Stimulated activated CD4-positive, alpha-beta T cell treated with anti-CD3 and anti-CD28 coated beads, Interleukin-12 subunit alpha, Interleukin-12 subunit beta, amount 100 ng/mL, for 48 hours (primary cell): Measurements from ENCODE around the gene RNF4.
"Not testable (repeated sequence)": the region's sequence is repeated elsewhere in the genome, so short reads cannot be mapped to it uniquely, and the experiment has no call there.

Experiments
- DNase-seq, 3 donors: peaks; one replicate each; pipeline ENCODE4 v3.0.0-alpha.2; 2020; ENCODE audit warnings: low read depth in 2 of 3, low spot score in 1 of 3

The RNF4 gene

GRCh38 chr4:2485956-2486355 is 17.1 kb downstream of the RNF4 start:
- no peak for DNase-seq

- DNase-seq: no peak
These were observed 18.1 kb downstream of the RNF4 start for GRCh38 chr4:2486981-2487380.

DNA sequence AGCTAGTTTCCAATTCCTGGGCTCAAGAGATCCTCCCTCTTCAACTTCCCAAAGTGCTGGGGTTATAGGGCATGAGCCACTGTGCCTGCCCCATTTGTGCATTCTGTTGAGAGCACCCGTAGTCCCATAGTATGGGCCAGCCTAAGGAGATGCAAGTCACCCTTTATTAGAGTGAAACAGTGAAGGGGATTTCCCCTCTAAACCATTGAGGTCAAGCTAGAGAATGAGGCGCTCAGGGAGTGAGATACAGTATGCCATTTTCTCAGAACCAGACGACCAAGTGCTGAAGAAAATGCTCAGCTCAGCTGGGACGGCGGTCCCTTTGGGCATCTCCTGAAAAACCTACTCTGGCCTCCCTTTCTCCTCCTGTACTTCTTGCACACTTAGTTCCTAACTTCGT is 18.7 kb downstream of the RNF4 start:
- no peak for DNase-seq

DNA sequence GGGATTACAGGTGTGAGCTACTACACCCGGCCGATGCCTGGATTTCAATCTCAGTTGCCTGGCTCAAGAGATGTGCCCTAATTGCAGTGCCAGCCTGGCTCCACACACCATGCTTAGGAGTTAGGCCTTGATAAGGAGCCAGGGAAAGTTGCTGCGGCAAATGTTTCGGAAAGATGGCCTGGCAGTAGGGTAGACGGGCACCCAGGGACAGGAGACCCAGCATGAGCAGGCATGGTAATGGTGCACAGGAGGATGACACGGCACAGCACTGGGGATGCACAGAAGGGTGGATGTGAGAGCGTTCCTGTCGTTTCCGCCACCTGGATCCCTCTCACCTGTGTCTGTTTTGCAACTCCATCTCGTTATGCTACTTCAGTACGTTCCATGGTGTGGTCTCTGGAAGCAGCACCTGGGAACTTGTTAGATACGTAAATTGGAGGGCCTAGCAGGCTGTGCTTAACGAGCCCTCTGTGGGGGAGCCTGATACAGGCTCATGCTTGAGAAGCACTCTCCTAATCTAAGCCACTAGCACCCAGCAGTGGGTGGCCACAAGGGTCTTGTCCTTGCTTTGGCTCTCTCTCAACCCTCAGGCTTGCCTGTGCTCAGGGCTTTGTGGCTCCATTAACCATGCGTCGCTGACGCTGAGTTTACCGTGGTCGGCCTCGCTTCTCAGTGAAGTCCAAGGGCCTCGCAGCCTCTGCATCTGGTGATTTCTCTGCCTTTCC is 20.3 kb downstream of the RNF4 start:
- DNase-seq: no peak

DNA sequence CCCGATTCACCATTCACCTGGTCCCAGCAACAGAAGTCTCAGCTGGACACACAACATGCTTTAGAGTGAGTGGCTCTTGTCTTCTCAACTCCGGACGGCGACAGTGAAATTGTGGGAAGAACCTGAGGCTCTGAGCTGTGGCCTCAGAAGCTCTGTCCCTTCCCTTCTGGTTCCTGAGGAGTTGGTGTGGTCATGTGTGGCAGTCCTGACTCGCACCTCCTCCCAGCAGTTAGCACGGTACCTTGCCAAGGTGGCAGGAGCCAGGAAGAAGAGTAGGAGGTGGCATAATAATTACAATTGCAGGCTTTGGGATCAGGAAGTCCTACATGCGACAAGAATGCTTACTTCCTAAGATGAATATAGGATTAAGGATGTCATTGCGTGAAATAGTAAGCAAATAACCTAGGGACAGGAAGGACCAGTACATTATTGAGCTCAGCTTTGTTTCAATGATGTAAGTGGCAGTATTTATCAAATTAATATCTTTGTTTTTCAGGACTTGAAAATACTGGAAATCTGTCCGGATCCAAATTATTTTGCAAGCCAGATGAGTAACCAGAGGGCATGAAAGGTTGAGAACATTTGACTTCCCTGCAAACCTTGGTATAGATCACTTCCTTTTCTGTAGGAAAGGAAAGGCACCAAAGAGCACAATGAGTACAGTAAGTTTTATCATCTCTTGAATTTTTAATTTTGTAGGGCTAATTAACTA is 21.1 kb downstream of the RNF4 start:
- DNase-seq: no peak

GRCh38 chr4:2492970-2493369 is 24.1 kb downstream of the RNF4 start:
- DNase-seq: no peak

DNA sequence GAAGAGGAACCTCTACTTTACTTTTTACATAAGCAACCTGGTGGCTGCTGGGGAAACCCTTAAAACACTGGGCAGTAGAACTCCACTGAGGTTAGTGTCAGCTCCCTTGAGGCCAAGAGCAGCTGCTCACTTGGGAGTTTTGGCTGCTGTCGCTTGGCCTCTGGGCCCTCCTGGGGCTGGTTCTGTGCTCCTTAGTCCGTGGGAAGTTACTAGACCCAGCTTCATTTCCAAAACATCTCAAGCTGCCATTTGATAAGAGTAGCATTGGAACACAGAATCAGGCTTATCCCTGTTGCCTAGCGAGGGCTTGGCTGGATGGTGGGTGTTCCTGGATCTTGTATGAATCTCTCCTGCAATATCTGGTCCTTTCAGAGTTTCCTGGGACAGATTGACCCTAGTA is 26.1 kb downstream of the RNF4 start:
- no peak for DNase-seq

DNA sequence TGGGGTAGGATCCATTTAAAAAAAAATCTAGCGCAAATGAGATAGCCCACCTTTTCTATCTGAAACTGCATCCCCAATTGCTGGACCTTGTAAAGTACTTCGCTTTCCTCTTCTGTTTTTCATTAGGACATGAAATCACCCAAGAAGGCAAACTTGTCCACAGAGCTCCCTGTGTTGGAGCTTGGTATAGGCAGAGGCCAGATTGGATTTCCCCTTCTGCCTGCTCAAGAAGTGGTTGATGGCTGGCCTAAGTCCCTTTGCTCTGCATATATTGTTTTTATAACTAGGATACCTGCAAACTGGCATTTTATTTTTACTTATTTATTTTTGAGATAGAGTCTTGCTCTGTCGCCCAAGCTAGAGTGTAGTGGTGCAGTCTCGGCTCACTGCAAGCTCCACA is 28.4 kb downstream of the RNF4 start:
- DNase-seq: no peak

- no peak for DNase-seq
These were observed 29.0 kb downstream of the RNF4 start for GRCh38 chr4:2497931-2498330.

GRCh38 chr4:2500547-2500946 is 31.6 kb downstream of the RNF4 start:
- no peak for DNase-seq

DNA sequence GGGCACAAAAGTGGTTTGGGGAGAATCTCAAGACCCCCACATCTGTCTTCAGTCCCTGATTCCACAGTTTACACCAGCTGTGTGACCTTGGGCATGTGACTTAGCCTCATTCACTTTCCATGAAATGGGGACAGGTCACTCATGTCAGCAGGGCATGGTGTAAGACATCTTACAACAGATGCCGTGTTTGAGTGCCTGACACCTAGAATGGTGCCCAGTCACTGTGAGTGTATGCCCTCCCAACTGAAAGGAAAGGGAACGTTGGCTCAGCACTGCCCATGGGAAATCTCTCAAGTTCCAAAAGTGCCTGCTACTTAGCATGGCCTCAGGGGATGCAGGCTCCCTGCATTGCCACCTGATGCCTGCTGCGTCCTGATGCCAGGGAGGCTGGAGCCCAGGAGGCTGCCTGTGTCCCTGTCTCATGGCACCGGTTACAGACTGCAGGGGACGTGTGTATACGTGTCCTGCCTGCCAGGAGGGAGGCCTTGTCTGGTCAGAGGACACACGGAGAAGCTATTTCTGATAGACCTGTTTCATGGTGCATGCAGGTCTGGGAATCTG is 32.2 kb downstream of the RNF4 start:
- DNase-seq: no peak

DNA sequence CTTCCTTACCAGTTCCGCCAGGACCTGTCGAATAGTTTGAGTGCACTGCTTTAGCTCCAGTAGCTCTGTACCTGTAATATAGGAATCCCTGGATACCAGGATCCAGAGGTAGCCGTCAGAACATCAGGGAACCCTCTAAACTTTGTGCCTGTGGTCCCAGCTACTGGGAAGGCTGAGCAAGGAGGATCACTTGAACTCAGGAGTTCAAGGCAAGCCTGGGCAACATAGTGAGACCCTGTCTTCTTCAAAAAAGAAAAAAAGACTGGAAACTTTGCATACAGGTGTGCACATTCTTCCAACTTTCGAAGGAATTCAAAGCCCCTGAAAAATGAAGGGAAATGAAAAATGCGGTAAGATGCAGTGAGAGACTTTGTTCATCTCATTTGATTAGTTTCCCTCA is 34.9 kb downstream of the RNF4 start:
- no peak for DNase-seq

DNA sequence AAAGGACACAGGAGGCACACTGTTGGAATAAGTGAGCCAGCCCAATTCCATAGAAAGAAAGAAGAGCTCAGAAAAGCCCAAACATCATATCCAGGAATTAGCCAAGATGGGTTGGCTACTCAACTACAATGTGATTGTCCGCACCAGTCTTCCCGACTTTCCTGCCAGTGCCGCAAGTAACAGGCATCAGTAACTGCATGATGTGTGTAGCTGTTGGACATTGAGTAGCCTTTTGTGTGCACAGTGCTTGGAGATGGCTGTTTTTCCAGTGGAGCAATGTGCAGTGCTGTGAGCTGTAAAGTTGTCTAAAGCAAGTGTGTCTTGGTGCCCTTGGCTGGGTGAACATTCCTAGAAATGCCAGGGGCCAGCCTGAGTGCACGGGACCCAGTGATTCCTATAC is 38.4 kb downstream of the RNF4 start:
- no peak for DNase-seq

DNA sequence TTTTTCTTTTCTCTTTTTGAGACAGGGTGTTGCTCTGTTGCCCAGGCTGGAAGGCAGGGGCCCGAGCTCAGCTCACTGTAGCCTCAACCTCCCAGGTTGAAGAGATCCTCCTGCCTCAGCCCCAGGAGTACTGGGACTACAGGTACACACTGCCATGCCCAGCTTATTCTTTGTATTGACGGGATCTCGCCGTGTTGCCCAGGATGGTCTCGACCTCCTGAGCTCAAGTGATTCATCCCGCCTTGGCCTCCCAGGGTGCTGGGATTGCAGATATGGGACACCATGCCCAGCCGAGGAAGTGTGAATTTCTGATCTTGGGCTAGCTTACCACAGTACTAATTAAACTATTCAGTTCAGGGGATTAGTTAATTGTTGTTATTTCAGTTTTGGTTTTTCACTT is 38.9 kb downstream of the RNF4 start:
- no peak for DNase-seq

- DNase-seq: no peak
These were observed 41.7 kb downstream of the RNF4 start for GRCh38 chr4:2510351-2511259.

GRCh38 chr4:2511645-2512131 is 42.8 kb downstream of the RNF4 start:
- no peak for DNase-seq

- no peak for DNase-seq
These were observed 43.7 kb downstream of the RNF4 start for GRCh38 chr4:2512396-2513135.

DNA sequence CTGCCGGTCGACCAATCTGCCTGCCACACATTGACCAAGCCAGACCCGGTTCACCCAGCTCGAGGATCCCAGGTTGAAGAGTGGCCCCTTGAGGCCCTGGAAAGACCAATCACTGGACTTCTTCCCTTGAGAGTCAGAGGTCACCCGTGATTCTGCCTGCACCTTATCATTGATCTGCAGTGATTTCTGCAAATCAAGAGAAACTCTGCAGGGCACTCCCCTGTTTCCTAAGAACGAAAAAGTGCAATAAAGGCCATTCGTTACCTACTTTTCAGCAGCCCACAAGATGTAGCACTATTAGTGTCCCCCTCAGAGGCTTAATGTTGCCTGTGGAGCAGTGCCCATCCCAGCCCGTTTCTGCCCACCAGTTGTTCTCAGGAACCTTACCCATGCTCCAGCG is 45.3 kb downstream of the RNF4 start:
- not testable (repeated sequence) for DNase-seq

DNA sequence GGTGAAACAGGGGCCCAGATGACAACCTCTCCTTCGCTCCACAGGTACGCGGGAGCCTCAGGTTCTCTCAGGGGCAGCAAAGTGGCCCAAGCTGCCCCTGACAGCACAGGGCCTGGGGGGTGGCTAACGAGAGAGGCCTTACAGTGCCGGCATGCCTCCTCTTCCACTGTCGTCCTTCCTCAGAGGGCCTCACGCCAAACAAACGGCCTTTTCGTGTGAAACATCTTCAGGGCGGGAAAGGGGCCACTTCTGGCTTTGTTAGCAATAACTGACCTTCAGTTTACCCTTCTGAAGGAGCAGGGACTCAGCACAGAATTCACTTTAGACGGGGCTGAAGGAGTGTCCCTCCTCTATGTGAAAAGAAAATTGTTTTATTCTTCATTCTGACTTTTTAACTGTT is 46.0 kb downstream of the RNF4 start:
- not testable (repeated sequence) for DNase-seq

DNA sequence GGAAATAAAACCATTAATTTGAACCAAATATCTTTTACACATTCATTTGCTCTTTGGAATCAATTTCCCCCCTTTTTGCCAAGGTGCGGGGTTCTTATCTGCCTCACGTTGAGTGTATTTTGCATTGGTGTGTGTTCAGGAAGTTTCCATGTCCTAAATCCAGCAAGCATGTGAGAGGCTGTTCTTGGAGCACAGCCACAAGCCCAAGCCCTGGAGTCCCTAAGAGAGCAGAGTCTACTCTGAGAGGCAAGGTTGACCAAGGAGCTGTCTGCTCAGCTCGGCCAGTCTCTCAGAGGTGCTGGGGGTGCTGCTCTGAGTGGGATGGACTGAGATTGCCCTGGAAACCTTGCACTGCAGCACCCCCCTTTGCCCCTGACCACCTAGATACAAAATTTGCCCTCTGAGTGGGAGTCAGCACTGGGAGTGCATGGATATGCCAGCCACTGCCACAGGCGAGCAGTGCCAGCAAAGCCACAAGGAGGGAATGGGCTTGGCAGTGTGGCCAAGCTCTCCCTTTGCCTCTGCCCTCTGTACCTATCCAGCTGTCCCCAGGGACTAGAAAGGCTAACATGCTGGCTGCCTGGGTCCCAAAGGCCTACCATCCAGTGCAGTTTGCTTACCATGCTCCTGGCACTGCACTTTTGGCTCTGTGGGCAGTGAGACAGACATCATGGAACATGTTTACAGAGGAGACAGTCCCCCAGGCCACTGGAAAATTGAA is 47.1 kb downstream of the RNF4 start:
- no peak for DNase-seq
